HG02798 (cell line): ENCODE data around the gene ESM1.
"Not testable (repeated sequence)": the region's sequence is repeated elsewhere in the genome, so short reads cannot be mapped to it uniquely, and the experiment has no call there.

Experiments
- ATAC-seq: cut with Tn5 transposase; IDR thresholded peaks from one replicate; pipeline ENCODE4 v1.9.1; 2021; ENCODE audit warnings: mild to moderate bottlenecking; ENCODE audit not compliant: unreplicated experiment, poor library complexity

Gene ESM1, protein sequence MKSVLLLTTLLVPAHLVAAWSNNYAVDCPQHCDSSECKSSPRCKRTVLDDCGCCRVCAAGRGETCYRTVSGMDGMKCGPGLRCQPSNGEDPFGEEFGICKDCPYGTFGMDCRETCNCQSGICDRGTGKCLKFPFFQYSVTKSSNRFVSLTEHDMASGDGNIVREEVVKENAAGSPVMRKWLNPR

DNA sequence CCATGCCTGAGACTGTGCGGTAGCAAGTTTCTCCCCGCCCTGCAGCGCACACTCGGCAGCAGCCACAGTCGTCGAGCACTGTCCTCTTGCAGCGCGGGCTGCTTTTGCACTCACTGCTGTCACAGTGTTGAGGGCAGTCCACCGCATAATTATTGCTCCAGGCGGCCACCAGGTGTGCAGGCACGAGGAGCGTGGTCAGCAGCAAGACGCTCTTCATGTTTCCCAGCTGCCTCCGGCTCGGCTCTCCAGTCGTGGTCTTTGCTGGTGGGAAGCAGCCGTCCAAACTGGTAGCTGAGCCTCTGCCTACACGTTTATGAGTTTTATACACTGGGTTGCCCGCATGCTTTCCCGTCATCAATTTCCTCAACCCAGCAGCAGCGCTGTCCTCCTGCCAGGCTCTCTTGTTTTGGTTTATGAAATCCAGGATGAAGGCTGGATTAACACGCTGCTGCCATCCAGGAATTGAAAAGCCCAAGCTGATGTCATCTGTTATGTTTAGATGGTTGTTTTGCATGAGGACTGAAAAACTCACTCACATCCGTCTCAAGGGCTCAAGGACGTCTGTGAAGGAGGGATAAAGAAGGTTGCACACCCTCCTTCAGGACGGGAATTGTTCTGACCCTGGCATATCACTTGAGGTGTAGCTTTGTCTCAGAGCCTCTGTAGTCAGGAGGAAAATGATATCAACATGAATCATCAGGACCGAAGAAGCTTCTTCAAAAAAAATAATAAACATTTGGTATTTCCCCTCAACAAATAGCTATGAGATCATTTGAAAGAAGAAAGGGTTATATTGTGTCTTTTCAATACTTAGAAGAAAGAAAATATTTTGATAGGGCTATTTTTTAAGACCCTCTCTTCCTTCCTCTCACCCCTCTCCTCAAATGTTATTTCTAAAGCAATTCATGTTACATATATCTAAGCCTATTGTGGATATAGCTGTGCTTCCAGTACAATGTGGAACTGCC is at the start of gene ESM1:
ESM1 (minus strand) TSS at position 293 of the 968 bp plus-strand sequence; CDS start at position 217, 76 bp downstream.
- no peak for ATAC-seq

DNA sequence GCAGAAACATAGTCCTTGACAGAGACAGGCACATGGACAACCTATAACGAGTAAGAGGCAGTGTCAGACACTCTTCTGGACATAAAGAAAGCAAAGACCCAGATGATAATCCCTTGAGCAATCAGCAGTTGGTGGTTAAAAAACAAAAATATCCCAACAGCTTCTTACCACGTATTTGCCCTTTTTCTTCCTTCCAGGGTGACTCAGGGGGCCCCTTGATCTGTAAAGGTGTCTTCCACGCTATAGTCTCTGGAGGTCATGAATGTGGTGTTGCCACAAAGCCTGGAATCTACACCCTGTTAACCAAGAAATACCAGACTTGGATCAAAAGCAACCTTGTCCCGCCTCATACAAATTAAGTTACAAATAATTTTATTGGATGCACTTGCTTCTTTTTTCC is 48.2 kb upstream of the ESM1 start:
- ATAC-seq: no peak

DNA sequence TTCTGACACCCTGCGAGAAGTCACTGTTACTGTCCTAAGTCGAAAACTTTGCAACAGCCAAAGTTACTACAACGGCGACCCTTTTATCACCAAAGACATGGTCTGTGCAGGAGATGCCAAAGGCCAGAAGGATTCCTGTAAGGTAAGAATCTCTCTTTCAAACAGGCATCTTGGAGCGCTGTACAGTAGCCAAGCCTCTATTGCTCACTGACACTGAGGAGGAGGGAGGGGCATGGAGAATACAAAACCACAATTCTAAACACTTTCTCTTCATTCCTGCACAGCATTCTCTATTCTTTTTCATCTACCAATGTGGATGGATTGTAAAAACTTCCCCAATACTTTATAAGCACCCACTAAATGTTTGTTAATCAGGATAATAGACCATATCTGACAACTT is 46.1 kb upstream of the ESM1 start:
- no peak for ATAC-seq

DNA sequence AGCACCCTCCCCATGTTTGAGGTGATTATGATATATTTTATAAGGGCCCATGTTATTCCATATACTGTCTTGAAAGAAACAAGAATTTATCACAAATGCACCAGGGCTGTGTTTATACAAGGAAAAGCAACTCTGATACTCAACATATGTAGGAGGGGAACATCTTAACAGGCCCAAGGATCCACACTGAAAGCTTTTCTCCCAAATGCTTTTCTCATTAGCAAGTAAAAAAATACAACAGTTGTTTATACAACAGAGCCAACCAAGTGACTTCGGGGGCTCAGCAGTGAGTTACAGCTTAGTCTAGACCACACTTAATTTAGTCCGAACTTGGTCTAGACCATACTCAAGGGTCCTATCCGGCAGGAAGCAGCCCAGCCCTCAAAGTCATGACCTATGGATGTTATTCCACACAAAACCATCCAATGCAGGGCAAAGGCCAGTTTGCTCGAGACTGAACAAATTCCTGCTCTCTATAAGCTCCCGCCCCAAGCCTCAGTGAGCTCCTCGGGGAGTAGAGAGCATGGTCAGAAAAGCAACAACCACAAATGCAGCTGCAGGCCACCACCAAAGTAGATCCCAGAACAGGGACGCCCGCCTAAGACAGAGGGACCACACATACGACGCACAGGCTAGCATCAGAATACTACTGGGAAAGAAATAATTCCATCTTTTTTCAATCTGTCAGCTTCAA is 45.4 kb upstream of the ESM1 start:
- no peak for ATAC-seq

DNA sequence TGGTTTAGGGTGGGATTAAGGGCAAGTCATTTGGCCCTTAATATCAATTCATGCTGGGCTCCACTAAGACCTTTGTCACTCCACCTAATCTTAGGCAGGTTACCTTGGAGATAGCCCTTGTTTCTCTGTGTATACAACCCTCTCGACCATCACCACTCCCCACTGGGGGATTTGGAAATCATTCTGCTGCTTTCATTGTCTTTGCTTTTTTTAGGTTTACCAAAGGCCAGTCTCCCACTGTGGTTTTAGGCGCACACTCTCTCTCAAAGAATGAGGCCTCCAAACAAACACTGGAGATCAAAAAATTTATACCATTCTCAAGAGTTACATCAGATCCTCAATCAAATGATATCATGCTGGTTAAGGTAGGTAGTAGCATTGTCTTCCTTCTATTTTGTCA is 44.8 kb upstream of the ESM1 start:
- no peak for ATAC-seq

DNA sequence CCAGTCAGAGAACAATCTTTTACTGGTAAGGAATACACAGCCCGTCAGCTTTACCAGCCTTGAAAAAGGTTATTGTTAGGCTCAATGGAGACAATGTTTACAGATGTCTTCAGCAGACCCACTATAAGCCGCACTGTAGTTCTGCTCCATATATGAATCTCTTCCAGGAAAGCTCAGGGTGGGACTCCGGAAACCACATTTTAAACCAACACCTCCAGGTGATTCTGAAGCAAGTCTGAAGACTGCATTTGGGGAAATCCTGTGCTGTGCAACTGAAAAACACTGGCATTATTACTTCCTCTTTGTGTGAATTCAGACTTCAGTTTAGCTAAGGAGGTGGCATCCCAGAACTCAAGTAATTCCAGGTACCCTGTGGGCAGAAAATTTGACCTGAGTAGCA is 42.2 kb upstream of the ESM1 start:
- ATAC-seq: no peak

DNA sequence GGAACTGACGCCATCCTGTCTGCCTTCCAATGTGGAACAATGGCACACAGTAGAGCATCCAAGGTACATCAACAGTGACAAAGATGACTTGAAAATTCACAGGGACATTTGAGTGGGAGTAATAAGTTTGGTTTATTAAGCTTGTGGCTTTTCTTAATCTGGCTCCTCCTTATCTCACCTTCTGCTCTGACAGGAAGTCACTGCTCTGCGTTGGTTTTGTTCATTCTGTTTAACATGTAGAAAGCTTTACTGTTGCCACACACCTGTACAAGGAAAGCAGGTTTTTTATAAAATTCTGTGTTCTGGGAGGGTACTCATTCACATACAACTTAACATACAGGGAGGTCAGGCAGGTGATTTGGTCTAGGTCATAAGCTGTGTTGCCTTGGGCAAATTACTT is 37.1 kb upstream of the ESM1 start:
- ATAC-seq: no peak

DNA sequence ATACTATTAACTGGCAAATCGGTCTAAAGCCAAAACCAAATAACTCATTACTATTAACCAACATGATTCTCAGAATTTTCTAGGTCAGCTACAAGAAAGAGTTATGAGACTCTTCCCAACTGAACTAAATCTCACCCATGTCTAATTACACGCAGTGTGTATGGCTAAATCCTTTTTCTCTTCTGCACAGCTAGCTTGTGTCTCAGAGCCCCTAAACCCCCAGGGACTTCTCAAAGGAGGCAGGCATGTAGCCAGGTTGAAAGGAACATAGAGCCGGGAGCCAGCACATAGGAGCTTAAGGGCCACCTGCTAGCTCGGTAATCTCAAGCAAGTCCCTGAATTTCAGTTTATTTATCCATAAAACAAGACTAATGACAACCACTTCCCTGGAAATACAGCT is 36.4 kb upstream of the ESM1 start:
- ATAC-seq: no peak

DNA sequence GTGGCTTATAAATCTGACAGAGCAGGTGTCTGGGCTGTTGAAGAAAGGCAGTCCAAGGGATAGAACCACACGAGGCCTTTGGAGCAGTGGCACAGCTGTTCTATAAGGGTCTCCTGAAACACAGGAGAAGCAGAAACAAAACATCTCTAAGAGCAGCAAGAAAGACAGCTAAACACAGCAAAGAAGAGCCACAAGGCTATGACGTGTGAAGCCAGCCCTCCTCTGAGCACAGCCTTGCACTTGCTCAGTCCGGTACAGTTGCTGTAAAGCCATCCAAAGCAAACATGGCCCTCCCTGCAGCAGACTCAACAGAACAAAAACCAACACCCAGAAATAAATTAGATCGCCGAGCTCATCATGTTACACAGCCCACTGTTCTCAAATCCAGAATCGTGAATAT is 36.0 kb upstream of the ESM1 start:
- ATAC-seq: no peak

DNA sequence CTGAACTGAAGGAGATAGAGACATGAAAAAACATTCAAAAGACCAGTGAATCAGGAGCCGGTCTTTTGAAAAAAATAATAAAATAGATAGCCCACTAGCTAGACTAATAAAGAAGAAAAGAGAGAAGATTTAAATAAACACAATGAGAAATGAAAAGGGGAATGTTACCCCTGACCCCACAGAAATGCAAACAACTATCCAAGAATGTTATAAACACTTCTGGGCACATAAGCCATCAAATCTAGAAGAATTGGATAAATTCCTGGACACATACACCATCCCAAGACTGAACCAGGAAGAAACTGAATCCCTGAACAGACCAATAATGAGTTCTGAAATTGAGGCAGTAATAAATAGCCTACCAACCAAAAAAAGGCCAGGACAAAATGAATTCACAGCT is 24.8 kb upstream of the ESM1 start:
- ATAC-seq: not testable (repeated sequence)

DNA sequence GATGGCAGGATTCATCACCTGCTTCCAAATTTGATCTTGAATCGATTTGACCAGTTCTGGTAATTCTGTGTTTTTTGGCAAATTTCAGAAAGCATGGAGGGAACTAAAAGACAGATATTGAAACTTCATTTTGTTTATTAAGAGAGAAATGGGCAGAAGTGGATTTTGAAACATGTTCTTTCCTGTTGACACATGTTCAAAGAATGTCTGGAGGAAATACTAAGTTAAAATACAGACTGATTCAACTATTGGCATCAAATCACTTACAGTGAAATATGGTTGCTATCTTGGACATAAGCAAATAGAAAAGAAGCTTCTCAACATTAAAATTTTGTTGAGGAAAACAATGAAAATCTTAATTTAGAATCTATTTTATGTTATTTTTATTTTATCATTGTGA is 19.3 kb upstream of the ESM1 start:
- ATAC-seq: no peak

DNA sequence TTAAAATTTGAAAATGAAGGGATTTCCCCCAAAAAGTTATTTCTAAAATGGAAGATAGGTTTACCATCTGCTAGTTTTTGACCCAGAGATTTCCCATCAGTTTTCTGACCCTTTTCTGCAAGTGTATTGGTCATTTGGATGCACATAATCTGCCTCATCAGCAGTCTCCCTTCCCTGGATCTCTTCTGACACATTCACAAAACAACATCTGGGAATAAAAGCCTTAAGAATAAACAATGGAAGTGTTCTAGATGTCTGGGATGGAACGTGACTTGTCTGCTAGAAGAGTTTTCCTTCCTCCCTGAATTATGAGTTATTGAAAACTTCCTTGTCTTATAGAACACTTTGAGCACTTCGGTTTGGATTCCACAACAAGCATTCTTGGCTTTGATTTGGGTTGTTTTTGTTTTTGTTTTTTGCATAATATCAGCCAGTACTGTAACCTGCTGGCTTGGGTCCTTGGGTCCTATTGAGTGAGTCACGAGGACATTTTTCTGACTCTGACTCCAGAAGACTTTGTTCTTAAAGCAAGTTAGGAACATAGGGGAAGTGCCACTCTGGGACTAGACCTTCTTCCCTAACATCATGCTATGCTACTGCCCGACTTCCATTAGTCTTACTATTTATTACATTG is 18.2 kb upstream of the ESM1 start:
- ATAC-seq: no peak

DNA sequence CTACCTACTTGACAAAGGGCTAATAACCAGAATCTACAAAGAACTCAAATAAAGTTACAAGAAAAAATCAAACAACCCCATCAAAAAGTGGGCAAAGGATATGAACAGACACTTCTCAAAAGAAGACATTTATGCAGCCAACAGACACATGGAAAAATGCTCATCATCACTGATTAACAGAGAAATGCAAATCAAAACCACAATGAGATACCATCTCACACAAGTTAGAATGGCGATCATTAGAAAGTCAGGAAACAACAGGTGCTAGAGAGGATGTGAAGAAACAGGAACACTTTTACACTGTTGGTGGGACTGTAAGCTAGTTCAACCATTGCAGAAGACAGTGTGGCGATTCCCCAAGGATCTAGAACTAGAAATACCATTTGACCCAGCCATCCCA is 16.8 kb upstream of the ESM1 start:
- not testable (repeated sequence) for ATAC-seq

DNA sequence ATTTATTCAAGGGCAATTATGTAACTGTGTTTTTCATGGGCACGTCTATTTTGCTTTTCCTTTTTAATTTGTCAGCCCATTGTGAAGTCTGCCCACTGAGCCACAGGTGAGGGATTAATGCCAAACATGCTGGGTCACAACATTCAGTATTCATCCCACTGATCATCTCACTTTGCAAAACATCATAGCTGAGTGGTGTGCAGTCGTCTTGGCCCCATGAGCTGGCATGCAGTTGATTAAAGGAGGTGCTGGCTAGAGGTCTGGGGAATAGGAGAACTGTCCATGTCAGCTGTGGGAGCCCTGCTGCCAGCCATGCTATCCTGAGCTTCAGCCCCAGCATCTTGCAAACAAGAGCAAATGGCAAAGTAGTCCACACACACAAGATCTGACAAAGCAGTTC is 11.7 kb upstream of the ESM1 start:
- no peak for ATAC-seq

DNA sequence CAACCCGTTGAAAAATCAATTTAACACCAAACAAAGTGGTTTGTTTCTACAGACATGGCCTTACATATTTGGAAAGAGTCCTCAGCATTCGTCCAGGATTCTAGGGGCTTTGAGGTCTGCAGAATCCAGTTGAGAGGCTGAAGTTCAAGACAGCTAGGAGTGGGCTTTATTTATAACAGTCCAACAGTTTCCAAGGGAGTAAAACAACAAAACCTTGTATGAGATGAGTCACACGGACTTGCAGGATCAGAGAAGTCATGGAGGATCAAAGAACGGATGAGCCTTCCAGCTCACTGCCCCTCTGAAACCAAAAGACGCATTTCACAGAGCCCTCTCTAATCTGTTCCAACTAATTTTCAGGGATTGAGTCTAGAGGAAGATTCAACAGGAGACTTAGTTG is 11.1 kb upstream of the ESM1 start:
- no peak for ATAC-seq

DNA sequence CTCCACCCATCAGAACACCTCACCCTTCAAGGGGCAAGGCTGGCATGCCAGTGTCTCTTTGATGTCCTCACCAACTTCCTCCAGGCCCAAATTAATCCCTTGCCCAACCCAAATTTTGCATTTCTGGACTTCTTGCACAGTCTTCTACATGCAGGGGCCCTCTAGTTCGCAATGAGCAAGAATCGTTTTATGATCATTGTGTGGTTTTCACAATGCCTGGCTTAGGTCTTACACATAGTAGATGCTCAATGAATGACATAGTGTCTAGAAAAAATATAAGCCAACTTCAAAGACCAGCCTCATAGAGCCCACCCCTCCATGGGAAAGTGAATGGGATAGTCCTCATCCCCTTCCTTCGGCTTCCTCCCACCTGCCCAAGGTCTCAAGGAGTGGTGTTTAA is 9.8 kb upstream of the ESM1 start:
- no peak for ATAC-seq

DNA sequence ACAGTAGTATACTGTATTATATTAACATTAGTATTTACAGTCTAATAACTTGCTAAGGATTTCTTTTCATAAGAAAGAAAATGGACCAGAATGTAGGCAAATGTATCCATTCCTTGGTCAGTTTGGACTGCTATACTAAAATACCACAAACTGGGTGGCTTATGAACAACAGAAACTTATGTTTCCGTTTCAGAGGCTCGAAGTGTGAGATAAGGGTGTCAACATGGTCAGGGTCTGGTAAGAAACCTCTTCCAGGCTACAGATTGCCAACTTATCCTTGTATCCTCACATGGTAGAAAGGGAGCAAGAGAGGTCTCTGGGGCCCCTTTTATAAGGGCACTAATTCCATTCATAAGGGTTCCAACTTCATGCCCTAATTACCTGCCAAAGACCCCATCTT is 9.2 kb upstream of the ESM1 start:
- no peak for ATAC-seq

DNA sequence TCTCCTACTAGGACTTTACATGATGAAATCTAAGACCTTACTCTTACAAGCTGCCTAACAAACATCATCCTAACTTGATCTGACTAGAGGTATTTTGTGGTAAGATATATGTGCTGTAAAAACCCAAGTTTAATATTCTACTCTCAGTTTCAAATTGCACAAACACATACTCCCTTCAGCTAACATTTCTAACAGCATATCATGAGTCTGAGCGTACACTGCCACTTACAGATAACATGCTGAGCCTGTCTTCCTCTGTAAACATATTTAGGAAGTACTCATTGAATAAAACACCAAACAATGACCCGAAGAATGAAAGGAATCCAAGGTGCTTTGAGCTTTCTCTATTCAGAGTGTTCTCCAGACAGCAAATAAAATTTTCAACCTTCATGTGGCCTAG is 7.9 kb upstream of the ESM1 start:
- ATAC-seq: no peak

DNA sequence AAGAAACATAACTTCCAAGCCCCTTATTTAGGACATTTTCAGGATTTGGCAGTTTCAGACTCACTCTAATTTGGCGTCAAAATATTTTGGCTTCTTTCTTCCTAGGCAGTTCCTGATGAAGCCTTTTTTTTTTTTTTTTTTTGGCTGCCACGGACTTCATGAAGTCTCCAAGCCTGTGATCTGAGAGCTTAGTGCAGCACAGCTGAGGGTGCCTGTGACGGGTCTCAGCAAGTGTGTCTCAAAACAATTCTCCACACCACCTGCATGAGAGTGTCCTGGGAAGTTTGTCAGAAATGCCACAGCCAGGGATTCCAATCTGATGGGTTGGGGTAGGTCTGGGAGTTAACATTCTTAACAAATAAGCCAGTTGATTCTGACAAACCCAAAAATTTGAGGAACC is 6.0 kb upstream of the ESM1 start:
- ATAC-seq: no peak

DNA sequence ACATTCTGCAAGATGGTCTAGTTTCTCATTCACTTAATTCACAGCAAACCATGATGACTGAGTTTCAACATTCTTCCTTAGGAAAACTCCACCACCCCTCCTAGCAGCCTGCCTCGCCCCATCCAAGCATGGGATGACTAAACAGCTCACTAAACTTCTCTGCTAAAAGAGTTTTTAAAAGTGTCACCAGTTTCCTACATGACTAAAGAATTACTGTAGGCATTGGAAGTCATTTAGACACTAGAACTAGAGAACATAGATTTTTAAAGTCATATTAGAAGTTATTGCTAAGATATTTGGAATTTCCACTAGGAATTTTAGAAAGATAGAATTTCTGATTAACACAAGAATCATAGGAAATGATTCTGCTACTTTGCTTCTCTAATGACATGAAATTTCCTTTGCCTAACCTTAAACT is 5.5 kb upstream of the ESM1 start:
- ATAC-seq: no peak

DNA sequence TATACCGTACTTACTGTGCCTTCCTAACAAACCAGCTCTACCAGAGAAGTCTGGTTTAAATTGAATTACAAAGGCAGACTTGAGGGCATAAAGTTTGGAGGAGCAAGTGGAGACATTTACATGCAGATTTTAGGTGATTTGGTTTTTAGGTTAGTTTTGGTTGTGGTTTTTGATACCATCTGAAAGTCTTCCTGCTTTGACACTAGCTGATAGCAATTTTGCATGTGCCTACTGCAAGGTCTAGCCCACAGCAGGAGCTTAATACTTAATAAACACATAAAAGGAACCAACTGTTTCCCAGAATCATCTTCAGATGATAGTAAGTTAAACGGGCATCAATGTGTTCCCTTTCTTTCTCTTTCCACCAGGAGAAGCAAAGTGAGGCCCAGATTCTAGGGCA is 3.4 kb upstream of the ESM1 start:
- no peak for ATAC-seq
